ENCODE results near the gene ITGA1.

The ITGA1 gene

DNA sequence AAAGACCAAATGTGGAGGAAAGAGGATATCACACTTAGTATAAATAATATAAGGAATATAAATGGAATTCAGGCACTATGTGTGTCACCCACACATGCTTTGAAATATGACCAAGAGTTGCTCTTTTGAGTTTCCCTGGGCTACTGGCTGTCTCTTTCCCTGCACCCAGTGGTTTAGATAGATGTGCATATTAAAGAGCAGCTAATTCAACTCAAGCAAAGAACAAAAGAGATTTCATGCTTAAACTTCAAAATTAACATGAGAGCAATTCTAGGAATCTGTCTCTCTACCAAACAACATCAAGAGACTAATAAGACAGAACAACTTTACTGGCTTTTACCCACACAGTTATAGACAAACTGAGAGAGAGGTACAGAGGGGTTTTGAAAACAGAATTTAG, 38.0 kb upstream of the ITGA1 start:
- Histone ChIP-seq H3K9me3 (ENCODE audit: insufficient read depth, low read length) (no peaks in the 10 kb centered on the region), H3K9ac (ENCODE audit: low read length) (no peak overlapping the region), H3K4me3 (ENCODE audit: low read length) (no peak overlapping the region), H3K27me3 (ENCODE audit: low read depth, low read length) (no peaks in the 10 kb centered on the region), H3K27ac (ENCODE audit: low read length) (no peak overlapping the region), H3K36me3 (replicated peaks; ENCODE audit: low read depth, low read length) (no peaks in the 10 kb centered on the region), H4K20me1 (ENCODE audit: insufficient read depth, low read length) (no peaks in the 10 kb centered on the region), H2AFZ (ENCODE audit: low read depth, low read length) (no peak overlapping the region), H3K4me1 (ENCODE audit: low read length) (peaks cover 9% of the 10 kb centered on the region), H3K4me2 (ENCODE audit: low read length) (no peak overlapping the region), H3K79me2 (ENCODE audit: low read length) (no peaks in the 10 kb centered on the region)
- TF ChIP-seq EZH2phosphoT487 (IDR thresholded peaks at IDR 0.05; ENCODE audit: low read depth), result no peak
- TF ChIP-seq, protein P1, sequence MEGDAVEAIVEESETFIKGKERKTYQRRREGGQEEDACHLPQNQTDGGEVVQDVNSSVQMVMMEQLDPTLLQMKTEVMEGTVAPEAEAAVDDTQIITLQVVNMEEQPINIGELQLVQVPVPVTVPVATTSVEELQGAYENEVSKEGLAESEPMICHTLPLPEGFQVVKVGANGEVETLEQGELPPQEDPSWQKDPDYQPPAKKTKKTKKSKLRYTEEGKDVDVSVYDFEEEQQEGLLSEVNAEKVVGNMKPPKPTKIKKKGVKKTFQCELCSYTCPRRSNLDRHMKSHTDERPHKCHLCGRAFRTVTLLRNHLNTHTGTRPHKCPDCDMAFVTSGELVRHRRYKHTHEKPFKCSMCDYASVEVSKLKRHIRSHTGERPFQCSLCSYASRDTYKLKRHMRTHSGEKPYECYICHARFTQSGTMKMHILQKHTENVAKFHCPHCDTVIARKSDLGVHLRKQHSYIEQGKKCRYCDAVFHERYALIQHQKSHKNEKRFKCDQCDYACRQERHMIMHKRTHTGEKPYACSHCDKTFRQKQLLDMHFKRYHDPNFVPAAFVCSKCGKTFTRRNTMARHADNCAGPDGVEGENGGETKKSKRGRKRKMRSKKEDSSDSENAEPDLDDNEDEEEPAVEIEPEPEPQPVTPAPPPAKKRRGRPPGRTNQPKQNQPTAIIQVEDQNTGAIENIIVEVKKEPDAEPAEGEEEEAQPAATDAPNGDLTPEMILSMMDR (IDR thresholded peaks at IDR 0.05; ENCODE audit: low read depth, low read length), result no peak

DNA sequence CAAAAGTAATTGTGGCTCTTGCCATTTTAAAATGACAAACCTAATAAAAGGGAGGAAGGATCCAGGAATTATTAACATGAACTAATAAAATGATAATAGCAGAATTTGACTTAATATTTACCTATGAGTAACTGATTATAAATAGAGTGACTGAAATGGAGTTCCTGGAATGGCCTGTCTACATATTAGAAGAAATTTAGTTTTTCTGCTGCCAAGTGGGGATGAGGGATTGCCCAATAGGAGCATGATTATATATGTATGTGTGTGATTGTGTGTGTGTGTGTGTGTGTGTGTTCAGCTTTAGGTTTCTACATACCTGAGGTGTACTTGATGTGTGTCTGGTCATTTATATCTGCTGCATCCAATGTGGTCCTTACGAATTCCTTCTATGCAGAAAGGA, 36.6 kb upstream of the ITGA1 start:
- no peaks in the 10 kb centered on the region for H3K79me2 ChIP-seq (ENCODE audit: low read length)
- no peak overlapping the region for H3K27ac ChIP-seq (ENCODE audit: low read length)
- H3K4me2 ChIP-seq (ENCODE audit: low read length), result no peak overlapping the region
- no peaks in the 10 kb centered on the region for H4K20me1 ChIP-seq (ENCODE audit: insufficient read depth, low read length)
- TF ChIP-seq, protein P1 (IDR thresholded peaks at IDR 0.05; ENCODE audit: low read depth, low read length), result no peak
- TF ChIP-seq EZH2phosphoT487 (IDR thresholded peaks at IDR 0.05; ENCODE audit: low read depth), result no peak
- H3K4me3 ChIP-seq (ENCODE audit: low read length), result no peak overlapping the region
- H3K36me3 ChIP-seq (replicated peaks; ENCODE audit: low read depth, low read length), result no peaks in the 10 kb centered on the region
- no peak overlapping the region for H2AFZ ChIP-seq (ENCODE audit: low read depth, low read length)
- H3K27me3 ChIP-seq (ENCODE audit: low read depth, low read length), result no peaks in the 10 kb centered on the region
- H3K9ac ChIP-seq (ENCODE audit: low read length), result no peak overlapping the region
- no peaks in the 10 kb centered on the region for H3K9me3 ChIP-seq (ENCODE audit: insufficient read depth, low read length)
- peaks cover 9% of the 10 kb centered on the region for H3K4me1 ChIP-seq (ENCODE audit: low read length)

DNA sequence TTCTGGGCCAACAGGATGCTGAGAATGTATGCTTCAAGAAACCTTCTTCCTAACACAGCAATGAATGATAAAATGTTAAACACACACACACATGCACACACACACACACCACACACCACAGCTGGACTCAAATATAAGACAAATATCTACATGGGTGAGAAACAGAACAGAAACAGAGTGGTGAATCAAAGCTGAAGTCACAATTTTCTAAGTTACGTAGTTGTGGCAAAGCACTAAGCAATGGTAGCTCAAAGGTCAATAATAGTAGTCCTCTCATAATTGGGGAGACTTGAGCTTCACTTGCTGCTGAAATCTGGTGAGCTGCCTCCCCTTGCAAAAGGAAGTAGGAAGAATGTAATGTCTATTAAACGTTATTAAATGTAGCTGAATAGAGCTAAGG, 33.7 kb upstream of the ITGA1 start:
- Histone ChIP-seq H3K9me3 (ENCODE audit: insufficient read depth, low read length) (no peaks in the 10 kb centered on the region), H3K4me1 (ENCODE audit: low read length) (peaks cover 9% of the 10 kb centered on the region), H4K20me1 (ENCODE audit: insufficient read depth, low read length) (no peaks in the 10 kb centered on the region), H2AFZ (ENCODE audit: low read depth, low read length) (no peak overlapping the region; the same call in 1 of the 2 replicates), H3K27me3 (ENCODE audit: low read depth, low read length) (no peaks in the 10 kb centered on the region), H3K79me2 (ENCODE audit: low read length) (no peaks in the 10 kb centered on the region), H3K27ac (ENCODE audit: low read length) (no peak overlapping the region), H3K4me3 (ENCODE audit: low read length) (no peak overlapping the region), H3K4me2 (ENCODE audit: low read length) (no peak overlapping the region), H3K36me3 (replicated peaks; ENCODE audit: low read depth, low read length) (no peaks in the 10 kb centered on the region), H3K9ac (ENCODE audit: low read length) (no peak overlapping the region)
- no peak for TF ChIP-seq EZH2phosphoT487 (IDR thresholded peaks at IDR 0.05; ENCODE audit: low read depth)
- TF ChIP-seq, protein P1 (IDR thresholded peaks at IDR 0.05; ENCODE audit: low read depth, low read length), result no peak

DNA sequence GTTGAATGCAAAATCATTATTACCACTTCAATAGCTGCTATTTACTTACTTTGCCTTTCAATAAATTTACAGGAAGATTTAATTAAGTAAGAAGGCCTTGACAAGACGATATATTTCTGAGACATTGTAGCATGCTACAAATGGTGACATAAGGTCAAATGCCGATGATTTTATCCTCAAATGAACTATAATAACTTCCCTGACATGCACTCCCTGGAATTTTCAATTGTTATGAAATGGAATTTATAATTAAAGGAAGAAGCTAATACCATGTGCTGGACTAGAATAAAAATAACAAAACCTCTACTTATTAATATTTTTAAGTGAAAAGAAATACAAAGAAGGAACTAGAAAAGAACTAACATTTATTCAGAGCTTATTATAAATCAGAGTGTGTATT, 30.2 kb upstream of the ITGA1 start:
- no peaks in the 10 kb centered on the region for H3K27me3 ChIP-seq (ENCODE audit: low read depth, low read length)
- no peak overlapping the region for H3K4me3 ChIP-seq (ENCODE audit: low read length)
- peaks cover 27% of the 10 kb centered on the region for H3K4me1 ChIP-seq (ENCODE audit: low read length)
- H3K9me3 ChIP-seq (ENCODE audit: insufficient read depth, low read length), result peaks cover 3% of the 10 kb centered on the region; the same call in 1 of the 2 replicates
- no peaks in the 10 kb centered on the region for H3K79me2 ChIP-seq (ENCODE audit: low read length)
- H2AFZ ChIP-seq (ENCODE audit: low read depth, low read length), result no peak overlapping the region
- H3K4me2 ChIP-seq (ENCODE audit: low read length), result no peak overlapping the region
- no peaks in the 10 kb centered on the region for H4K20me1 ChIP-seq (ENCODE audit: insufficient read depth, low read length)
- H3K9ac ChIP-seq (ENCODE audit: low read length), result no peak overlapping the region
- no peak overlapping the region for H3K27ac ChIP-seq (ENCODE audit: low read length)
- peaks cover 12% of the 10 kb centered on the region for H3K36me3 ChIP-seq (replicated peaks; ENCODE audit: low read depth, low read length)
- no peak for TF ChIP-seq EZH2phosphoT487 (IDR thresholded peaks at IDR 0.05; ENCODE audit: low read depth)
- TF ChIP-seq, protein P1 (IDR thresholded peaks at IDR 0.05; ENCODE audit: low read depth, low read length), result no peak
